SHP77 (cell line): Measurements from ENCODE around the gene SCML2.
"Not testable (repeated sequence)": the region's sequence is repeated elsewhere in the genome, so short reads cannot be mapped to it uniquely, and the experiment has no call there.

Source experiments
- DNase-seq, 2 experiments: peaks; one replicate each; lab custom pipeline; 2025; lab: John Stamatoyannopoulos, UW

Gene SCML2

GRCh38 chrX:18354369-18355223, at the start of gene SCML2:
Gene SCML2 (minus strand): TSS chrX:18354688. CDS start chrX:18334071, 20,617 bp downstream.
- DNase-seq: no peak

- no peak for DNase-seq
Measured at GRCh38 chrX:18401848-18402213, 47.3 kb upstream of the SCML2 start.

- no peak for DNase-seq
Measured at GRCh38 chrX:18394477-18394876, 40.0 kb upstream of the SCML2 start.

- DNase-seq: peak in 1 of 2 experiments; percentile 3
Measured at GRCh38 chrX:18390941-18391538, 36.6 kb upstream of the SCML2 start.

GRCh38 chrX:18389966-18390365, 35.5 kb upstream of the SCML2 start:
- DNase-seq: no peak

GRCh38 chrX:18377796-18378195, 23.3 kb upstream of the SCML2 start:
- DNase-seq: peak; percentile 22 to 38

GRCh38 chrX:18375131-18375805, 20.8 kb upstream of the SCML2 start:
- not testable (repeated sequence) for DNase-seq

- not testable (repeated sequence) for DNase-seq
Measured at GRCh38 chrX:18369096-18369495, 14.6 kb upstream of the SCML2 start.

GRCh38 chrX:18368402-18368801, 13.9 kb upstream of the SCML2 start:
- DNase-seq: no peak

GRCh38 chrX:18360867-18361266, 6.4 kb upstream of the SCML2 start:
- no peak for DNase-seq

- no peak for DNase-seq
Measured at GRCh38 chrX:18353931-18354368, 538 bp downstream of the SCML2 start.

- DNase-seq: no peak
Measured at GRCh38 chrX:18351784-18352183, 2.7 kb downstream of the SCML2 start.

- no peak for DNase-seq
Measured at GRCh38 chrX:18348047-18348446, 6.4 kb downstream of the SCML2 start.

- DNase-seq: no peak
Measured at GRCh38 chrX:18309401-18309800, 45.1 kb downstream of the SCML2 start.

- DNase-seq: no peak
Measured at GRCh38 chrX:18297251-18297650, 57.2 kb downstream of the SCML2 start.

GRCh38 chrX:18294893-18295292, 59.6 kb downstream of the SCML2 start:
- no peak for DNase-seq

GRCh38 chrX:18291006-18291545, 63.4 kb downstream of the SCML2 start:
- DNase-seq: no peak

GRCh38 chrX:18290200-18290599, 64.3 kb downstream of the SCML2 start:
- DNase-seq: no peak

- no peak for DNase-seq
Measured at GRCh38 chrX:18288716-18289115, 65.8 kb downstream of the SCML2 start.

GRCh38 chrX:18286322-18286831, 68.1 kb downstream of the SCML2 start:
- DNase-seq: no peak

GRCh38 chrX:18278449-18278848, 76.0 kb downstream of the SCML2 start:
- peak in 1 of 2 experiments; percentile 3 for DNase-seq

GRCh38 chrX:18272222-18272621, 82.3 kb downstream of the SCML2 start:
- DNase-seq: no peak
